Endothelial cell of umbilical vein (primary cell): ENCODE results near the gene PYROXD2. TPM values are rescaled to one million over a fixed set of nuclear protein-coding genes. Genes with fewer than 3 reads are reported as not detected.

Experiments used
- BruUV-seq: library from RNA; stranded (reverse); fragments of 400-500 nt; replicated peaks from 2 replicates; lab custom pipeline; 2021; lab: Mats Ljungman, UMichigan
- CTCF ChIA-PET: fragments of 300-600, 350-600 bp; sonication (Branson Sonifier 250); formaldehyde crosslinking; loops from one replicate; lab custom pipeline; 2021; ENCODE audit warnings: antibody characterized with exemption, inconsistent platforms; lab: Charles Lee
- POLR2A ChIA-PET: fragments of 300-600, 350-600 bp; sonication (Branson Sonifier 250); formaldehyde crosslinking; loops from one replicate; lab custom pipeline; 2021; ENCODE audit warnings: antibody characterized with exemption, inconsistent platforms; lab: Charles Lee
- DNase-seq: peaks from one replicate; pipeline ENCODE4 v3.0.0-alpha.2; 2011; ENCODE audit warnings: low read depth, low spot score
- FAIRE-seq: peaks from 2 replicates; lab custom pipeline; 2011; peaks lifted over from hg19 to GRCh38; lab: Jason Lieb, UNC
- H2AFZ ChIP-seq: 2 replicates; pipeline ENCODE4 v1.6.0; 2012; ENCODE audit warnings: low read depth, low read length, control low read depth, inconsistent platforms
- H3K27ac ChIP-seq: 2 replicates; pipeline ENCODE4 v1.5.1; 2011; ENCODE audit warnings: low read depth, mild to moderate bottlenecking, control low read depth, low read length, moderate library complexity; ENCODE audit not compliant: insufficient read depth
- H3K27me3 ChIP-seq, 2 experiments: 2 replicates each; pipeline versions ENCODE4 v1.6.0 to v1.6.1; 2011; ENCODE audit warnings: low read length in 2 of 2, mixed read lengths in 1 of 2; ENCODE audit not compliant: control insufficient read depth in 2 of 2, insufficient read depth in 2 of 2
- H3K36me3 ChIP-seq, 2 experiments: 2 replicates in 1 of 2; 3 replicates in 1 of 2; pipeline ENCODE4 v1.5.1; 2011; ENCODE audit warnings: low read length in 2 of 2, mild to moderate bottlenecking in 1 of 2, moderate library complexity in 1 of 2; ENCODE audit not compliant: control insufficient read depth in 2 of 2, insufficient read depth in 2 of 2; ENCODE audit errors: extremely low read depth in 1 of 2
- H3K4me1 ChIP-seq: 3 replicates; pipeline ENCODE4 v1.5.1; 2011; ENCODE audit warnings: mild to moderate bottlenecking, low read length; ENCODE audit not compliant: control insufficient read depth, insufficient read depth; ENCODE audit errors: extremely low read depth
- H3K4me2 ChIP-seq: 2 replicates; pipeline ENCODE4 v1.6.1; 2011; ENCODE audit warnings: low read length, control low read depth, mixed read lengths; ENCODE audit not compliant: insufficient read depth
- H3K4me3 ChIP-seq, 3 experiments: fragments of 200-600 bp in 1 of 3; sonication (generic), shearing (Covaris generic) in 1 of 3; replicated peaks in 1 of 3; 2 replicates each; pipeline ENCODE4 v1.5.1; 2011 to 2016; ENCODE audit warnings: control low read depth in 3 of 3, low read length in 3 of 3, mild to moderate bottlenecking in 2 of 3, inconsistent platforms in 1 of 3, low read depth in 1 of 3, moderate library complexity in 1 of 3; ENCODE audit not compliant: insufficient read depth in 1 of 3
- H3K79me2 ChIP-seq: 2 replicates; pipeline ENCODE4 v1.6.0; 2012; ENCODE audit warnings: low read length, inconsistent platforms; ENCODE audit not compliant: control insufficient read depth, insufficient read depth
- H3K9ac ChIP-seq: replicated peaks from 2 replicates; pipeline ENCODE3; 2011; ENCODE audit warnings: low read length, control low read depth; ENCODE audit not compliant: insufficient read depth; ENCODE audit errors: extremely low read depth
- H3K9me1 ChIP-seq: replicated peaks from 3 replicates; pipeline ENCODE4 v1.6.0; 2011; ENCODE audit warnings: mild to moderate bottlenecking, low read length; ENCODE audit not compliant: control insufficient read depth, insufficient read depth; ENCODE audit errors: extremely low read depth
- H3K9me3 ChIP-seq: replicated peaks from 2 replicates; pipeline ENCODE4 v1.5.1; 2012; ENCODE audit warnings: low read length, inconsistent platforms; ENCODE audit not compliant: control insufficient read depth, insufficient read depth
- H4K20me1 ChIP-seq: replicated peaks from 2 replicates; pipeline ENCODE3; 2011; ENCODE audit warnings: mild to moderate bottlenecking, low read length; ENCODE audit not compliant: control insufficient read depth, insufficient read depth; ENCODE audit errors: extremely low read depth
- CTCF ChIP-seq, 2 donors: IDR thresholded peaks; 1 replicate in 1 of 2; 2 replicates in 1 of 2; pipeline ENCODE4 v1.5.1; 2011; ENCODE audit warnings: low read length in 2 of 2, mild to moderate bottlenecking in 2 of 2, moderate library complexity in 2 of 2, control low read depth in 1 of 2, inconsistent platforms in 1 of 2, low read depth in 1 of 2; ENCODE audit not compliant: insufficient read depth in 1 of 2; ENCODE audit errors: extremely low read depth in 1 of 2
- EZH2 ChIP-seq: IDR thresholded peaks from 2 replicates; pipeline ENCODE4 v1.6.1; 2012; ENCODE audit warnings: borderline replicate concordance, low read depth, mild to moderate bottlenecking, moderate library complexity, low read length, inconsistent platforms; ENCODE audit not compliant: severe bottlenecking
- FOS ChIP-seq: IDR thresholded peaks from 2 replicates; pipeline ENCODE4 v1.6.1; 2011; ENCODE audit warnings: mild to moderate bottlenecking, low read length, moderate library complexity, borderline replicate concordance; ENCODE audit not compliant: insufficient read depth
- GATA2 ChIP-seq: IDR thresholded peaks from 2 replicates; pipeline ENCODE4 v1.7.0; 2011; ENCODE audit warnings: low read depth, mild to moderate bottlenecking, moderate library complexity, mixed read lengths, low read length; ENCODE audit not compliant: insufficient read length, insufficient read depth
- JUN ChIP-seq: IDR thresholded peaks from 2 replicates; pipeline ENCODE4 v1.6.1; 2011; ENCODE audit warnings: borderline replicate concordance, low read depth; ENCODE audit not compliant: insufficient read length, insufficient read depth
- MYC ChIP-seq: IDR thresholded peaks from one replicate; pipeline ENCODE4 v1.6.1; 2011; ENCODE audit warnings: mild to moderate bottlenecking, low read depth, low read length
- POLR2A ChIP-seq: IDR thresholded peaks from 2 replicates; pipeline ENCODE4 v1.6.1; 2012; ENCODE audit warnings: low read depth, mild to moderate bottlenecking, control low read depth, low read length
- POLR2AphosphoS5 ChIP-seq: IDR thresholded peaks from 2 replicates; pipeline ENCODE4 v1.6.1; 2012; ENCODE audit warnings: low read depth, mild to moderate bottlenecking, control low read depth, low read length, moderate library complexity; ENCODE audit not compliant: insufficient read depth
- dilution Hi-C: fragments of 300-500 bp; cut with MboI; formaldehyde crosslinking; loops from one replicate; pipeline ENCODE4 v1.15.0; 2019; ENCODE audit warnings: low sequenced_read_pairs; ENCODE audit not compliant: extremely low pct_ligation_motif_present
- intact Hi-C: fragments of 100-400 bp; cut with micrococcal nuclease; formaldehyde crosslinking; loops from one replicate; pipeline ENCODE4 v1.10.0; 2022
- polyA plus RNA-seq, 4 experiments: library from polyadenylated mRNA; depleted of rRNA in 3 of 4; stranded (reverse) in 3 of 4; unstranded in 1 of 4; fragments of >200 nt; gene quantifications; 2 replicates each; pipeline versions ENCODE4 v1.2.1 to v1.2.3, GENCODE V29; 2011 to 2012; ENCODE audit warnings: missing spikeins in 1 of 4
- total RNA-seq: library from RNA; stranded (reverse); gene quantifications from 2 replicates; pipeline ENCODE4 v1.2.3, GENCODE V29; 2021
- TF ChIP-seq, protein P1 (sequence below): IDR thresholded peaks from 2 replicates; pipeline ENCODE4 v1.6.1; 2011; ENCODE audit not compliant: insufficient read depth, insufficient read length

Gene PYROXD2
- total and polyA plus RNA-seq, 2 donors (not counting 3 experiments of a cell fraction or from before 2014, with no cell fraction given), result 7.0 to 13.7 TPM

- H3K4me2 ChIP-seq, result no peak overlapping the region
- no peak overlapping the region for H3K9ac ChIP-seq
- H4K20me1 ChIP-seq, result no peaks in the 10 kb centered on the region
- no peak overlapping the region for H2AFZ ChIP-seq
- no peak overlapping the region for H3K27ac ChIP-seq
- BruUV-seq, result no TSS peak
- intact Hi-C loops (no loop called here), dilution Hi-C loops (no loop called here)
- DNase-seq (no peak), FAIRE-seq (no peak)
- H3K4me1 ChIP-seq, result no peaks in the 10 kb centered on the region
- ChIA-PET POLR2A (no interaction called here), CTCF (interaction anchor here (4.0 kb wide), 1 partner anchor 18 kb away, joined by 16 read pairs; no protein-coding TSS in a partner anchor)
- no peaks in the 10 kb centered on the region for H3K79me2 ChIP-seq
- H3K9me3 ChIP-seq, result no peaks in the 10 kb centered on the region
- no peaks in the 10 kb centered on the region for H3K36me3 ChIP-seq
- TF ChIP-seq, protein P1, sequence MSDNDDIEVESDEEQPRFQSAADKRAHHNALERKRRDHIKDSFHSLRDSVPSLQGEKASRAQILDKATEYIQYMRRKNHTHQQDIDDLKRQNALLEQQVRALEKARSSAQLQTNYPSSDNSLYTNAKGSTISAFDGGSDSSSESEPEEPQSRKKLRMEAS, result no peak
- no peak for TF ChIP-seq JUN
- H3K4me3 ChIP-seq, result no peak overlapping the region
- no peaks in the 10 kb centered on the region for H3K9me1 ChIP-seq
- no peaks in the 10 kb centered on the region for H3K27me3 ChIP-seq
Observed at GRCh38 chr10:98407744-98408241, 7.2 kb downstream of the PYROXD2 start.

- no peak for FAIRE-seq
- H3K9ac ChIP-seq, result no peak overlapping the region
- BruUV-seq, result no TSS peak
- no peaks in the 10 kb centered on the region for H3K27me3 ChIP-seq
- H3K36me3 ChIP-seq, result no peaks in the 10 kb centered on the region
- H2AFZ ChIP-seq, result no peak overlapping the region
- no peaks in the 10 kb centered on the region for H4K20me1 ChIP-seq
- H3K4me2 ChIP-seq, result no peak overlapping the region
- POLR2A ChIA-PET, result no interaction called here
- H3K27ac ChIP-seq, result no peak overlapping the region
- no peak overlapping the region for H3K4me3 ChIP-seq
- TF ChIP-seq JUN (no peak), MYC (no peak), GATA2 (no peak), EZH2 (no peak), POLR2A (no peak), FOS (no peak), CTCF (IDR thresholded peaks at IDR 0.05; ENCODE audit: extremely low read depth in 1 of 2, insufficient read depth in 1 of 2, low read depth in 1 of 2, low read length in 2 of 2) (no peak), POLR2AphosphoS5 (no peak)
- TF ChIP-seq, protein P1, result no peak
- no peaks in the 10 kb centered on the region for H3K9me3 ChIP-seq
- no peaks in the 10 kb centered on the region for H3K4me1 ChIP-seq
- no peaks in the 10 kb centered on the region for H3K9me1 ChIP-seq
- DNase-seq, result no peak
- dilution Hi-C loops, result no loop called here
- CTCF ChIA-PET, result interaction anchor here (4.0 kb wide), 1 partner anchor 18 kb away, joined by 16 read pairs; no protein-coding TSS in a partner anchor
- no peaks in the 10 kb centered on the region for H3K79me2 ChIP-seq
- intact Hi-C loops, result no loop called here
Observed at GRCh38 chr10:98407017-98407743, 7.8 kb downstream of the PYROXD2 start.
